GM06990 (cell line): ENCODE data around the gene AGPAT4.

ENCODE experiments used
- DNase-seq: peaks from one replicate; pipeline ENCODE4 v3.0.0-alpha.2; 2011; ENCODE audit not compliant: insufficient read length; ENCODE audit errors: extremely low read depth
- H3K27me3 ChIP-seq: replicated peaks from 2 replicates; pipeline ENCODE4 v1.6.0; 2011; ENCODE audit warnings: low read length; ENCODE audit not compliant: control insufficient read depth, insufficient read depth
- H3K36me3 ChIP-seq: 2 replicates; pipeline ENCODE4 v1.5.1; 2011; ENCODE audit warnings: low read length; ENCODE audit not compliant: control insufficient read depth, insufficient read depth
- H3K4me3 ChIP-seq: replicated peaks from 2 replicates; pipeline ENCODE4 v1.5.1; 2011; ENCODE audit warnings: low read depth, mild to moderate bottlenecking, control low read depth, low read length
- TF ChIP-seq, protein P1 (sequence below): IDR thresholded peaks from 2 replicates; pipeline ENCODE4 v1.5.1; 2011; ENCODE audit warnings: low read length, control low read depth, mild to moderate bottlenecking, inconsistent platforms; ENCODE audit not compliant: insufficient read depth, poor library complexity, severe bottlenecking

Gene AGPAT4

DNA sequence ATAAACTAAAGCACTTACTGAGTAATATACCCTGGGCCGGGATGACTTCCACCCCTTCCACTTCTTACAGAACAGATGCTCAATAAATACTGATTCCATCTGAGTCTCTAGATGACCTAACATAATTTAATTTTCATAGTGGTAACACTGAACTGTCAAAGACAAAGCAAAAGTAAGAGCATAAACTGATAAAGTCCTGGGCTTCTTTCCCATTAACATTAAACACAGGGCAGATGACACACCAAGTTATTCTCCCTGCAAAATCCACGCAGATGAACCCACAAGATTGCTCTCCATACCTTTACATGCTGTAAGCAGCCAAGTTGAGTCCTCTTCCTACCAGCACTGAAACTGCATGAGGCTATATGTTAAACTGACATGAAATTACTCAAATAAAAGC lies 27.1 kb downstream of the AGPAT4 start:
- no peak overlapping the region for H3K4me3 ChIP-seq
- H3K36me3 ChIP-seq, result no peaks in the 10 kb centered on the region
- TF ChIP-seq, protein P1, sequence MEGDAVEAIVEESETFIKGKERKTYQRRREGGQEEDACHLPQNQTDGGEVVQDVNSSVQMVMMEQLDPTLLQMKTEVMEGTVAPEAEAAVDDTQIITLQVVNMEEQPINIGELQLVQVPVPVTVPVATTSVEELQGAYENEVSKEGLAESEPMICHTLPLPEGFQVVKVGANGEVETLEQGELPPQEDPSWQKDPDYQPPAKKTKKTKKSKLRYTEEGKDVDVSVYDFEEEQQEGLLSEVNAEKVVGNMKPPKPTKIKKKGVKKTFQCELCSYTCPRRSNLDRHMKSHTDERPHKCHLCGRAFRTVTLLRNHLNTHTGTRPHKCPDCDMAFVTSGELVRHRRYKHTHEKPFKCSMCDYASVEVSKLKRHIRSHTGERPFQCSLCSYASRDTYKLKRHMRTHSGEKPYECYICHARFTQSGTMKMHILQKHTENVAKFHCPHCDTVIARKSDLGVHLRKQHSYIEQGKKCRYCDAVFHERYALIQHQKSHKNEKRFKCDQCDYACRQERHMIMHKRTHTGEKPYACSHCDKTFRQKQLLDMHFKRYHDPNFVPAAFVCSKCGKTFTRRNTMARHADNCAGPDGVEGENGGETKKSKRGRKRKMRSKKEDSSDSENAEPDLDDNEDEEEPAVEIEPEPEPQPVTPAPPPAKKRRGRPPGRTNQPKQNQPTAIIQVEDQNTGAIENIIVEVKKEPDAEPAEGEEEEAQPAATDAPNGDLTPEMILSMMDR, result no peak
- no peak for DNase-seq
- no peaks in the 10 kb centered on the region for H3K27me3 ChIP-seq

DNA sequence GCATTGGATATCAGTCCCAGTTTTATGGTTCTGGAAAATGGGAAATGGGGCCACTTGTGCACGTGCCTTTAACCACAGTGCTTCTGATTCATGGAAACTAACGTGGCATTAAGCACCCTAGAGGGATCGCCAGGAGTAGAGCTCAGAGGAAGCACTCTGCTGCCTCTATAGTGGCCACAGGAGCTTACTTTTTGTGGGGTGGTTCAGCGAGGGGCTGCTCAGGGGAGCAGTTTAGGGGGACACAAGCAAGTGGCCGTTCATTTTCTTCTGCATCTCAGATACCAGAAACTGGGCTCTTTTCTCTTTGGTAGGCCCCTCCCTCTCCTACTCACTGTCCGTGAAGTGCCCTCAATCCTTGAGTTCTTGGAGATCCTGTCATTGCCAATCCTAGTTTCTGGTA lies 28.5 kb downstream of the AGPAT4 start:
- H3K36me3 ChIP-seq, result no peaks in the 10 kb centered on the region
- no peaks in the 10 kb centered on the region for H3K27me3 ChIP-seq
- no peak overlapping the region for H3K4me3 ChIP-seq
- TF ChIP-seq, protein P1, result no peak
- DNase-seq, result no peak

DNA sequence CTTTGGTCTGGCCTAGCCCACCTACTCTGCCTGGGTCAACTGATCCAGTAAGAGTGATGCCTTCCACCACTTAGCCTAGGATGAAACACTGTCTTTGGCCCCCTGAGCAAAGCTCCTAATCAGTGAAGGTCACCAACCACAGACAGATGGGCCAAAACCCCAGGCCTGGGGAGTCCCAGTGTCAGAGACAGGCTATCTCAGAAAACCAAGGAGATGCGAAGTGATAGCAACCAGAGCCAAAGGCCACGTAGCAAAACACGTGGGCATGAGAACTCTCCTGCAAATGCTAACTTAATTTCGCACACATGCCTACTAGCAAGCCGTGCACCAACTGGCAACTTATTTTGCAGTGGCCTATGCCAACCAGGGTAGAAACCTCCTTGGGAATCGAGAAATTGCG lies 29.1 kb downstream of the AGPAT4 start:
- no peaks in the 10 kb centered on the region for H3K36me3 ChIP-seq
- no peak overlapping the region for H3K4me3 ChIP-seq
- no peak for DNase-seq
- no peaks in the 10 kb centered on the region for H3K27me3 ChIP-seq
- TF ChIP-seq, protein P1, result no peak

DNA sequence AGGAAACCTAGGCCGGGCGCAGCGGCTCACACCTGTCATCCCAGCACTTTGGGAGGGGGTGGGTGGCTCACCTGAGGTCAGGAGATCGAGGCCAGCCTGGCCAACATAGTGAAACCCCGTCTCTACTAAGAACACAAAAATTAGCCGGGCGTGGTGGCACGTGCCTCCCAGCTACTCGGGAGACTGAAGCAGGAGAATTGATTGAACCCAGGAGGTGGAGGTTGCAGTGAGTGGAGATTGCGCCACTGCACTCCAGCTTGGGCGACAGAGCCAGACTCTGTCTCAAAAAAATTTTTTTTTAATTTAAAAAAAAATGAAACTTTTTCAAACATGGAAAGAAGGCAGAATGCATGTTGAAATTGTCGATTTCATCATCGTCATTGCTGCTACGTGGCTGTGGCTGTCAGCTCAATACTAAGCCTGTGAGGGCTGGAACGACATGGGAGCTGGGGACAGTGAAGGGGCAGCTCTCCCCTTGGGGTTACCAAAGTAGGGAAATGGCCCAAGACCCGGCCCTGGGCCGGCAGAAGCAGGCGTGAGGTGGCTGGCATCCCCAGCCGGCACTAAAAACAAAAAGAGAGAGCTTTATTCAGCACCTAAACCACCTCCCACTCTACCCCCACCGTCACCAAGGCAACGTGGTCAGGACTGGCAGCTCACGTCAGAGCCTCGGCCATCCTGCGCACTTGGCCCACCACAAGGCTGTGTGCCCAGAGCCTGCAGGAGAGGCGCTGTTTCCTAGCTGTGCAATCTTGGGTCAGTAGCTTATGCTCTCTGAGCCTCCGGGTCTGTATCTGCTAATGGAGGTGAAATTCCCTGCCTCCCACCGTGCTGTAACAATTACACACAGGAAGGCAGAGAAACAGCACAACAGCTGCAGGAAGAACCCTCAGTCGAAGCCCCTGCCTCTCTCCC lies 30.8 kb downstream of the AGPAT4 start:
- H3K36me3 ChIP-seq, result no peaks in the 10 kb centered on the region
- DNase-seq, result no peak
- no peak overlapping the region for H3K4me3 ChIP-seq
- TF ChIP-seq, protein P1, result no peak
- no peaks in the 10 kb centered on the region for H3K27me3 ChIP-seq

DNA sequence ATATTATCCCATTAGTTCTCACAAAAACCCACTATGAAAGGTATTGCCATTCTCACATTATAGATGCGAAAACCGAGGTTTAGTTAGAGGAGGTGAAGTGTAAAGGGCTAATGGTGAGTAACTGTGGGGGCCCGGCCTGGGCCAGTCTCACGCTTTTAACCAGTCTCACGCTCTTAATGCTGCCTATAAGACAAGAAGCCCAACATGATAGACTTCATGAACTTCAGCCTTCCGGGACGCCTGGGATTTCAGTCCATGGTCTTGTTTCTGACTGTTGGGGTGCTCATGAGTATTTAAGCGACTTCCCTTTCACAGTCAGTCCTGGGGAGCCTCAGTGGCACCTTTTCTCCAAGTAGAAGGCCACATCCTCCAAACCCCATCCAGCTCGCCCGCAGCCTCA lies 31.7 kb downstream of the AGPAT4 start:
- H3K36me3 ChIP-seq, result no peaks in the 10 kb centered on the region
- H3K27me3 ChIP-seq, result no peaks in the 10 kb centered on the region
- DNase-seq, result no peak
- H3K4me3 ChIP-seq, result no peak overlapping the region
- TF ChIP-seq, protein P1, result no peak

DNA sequence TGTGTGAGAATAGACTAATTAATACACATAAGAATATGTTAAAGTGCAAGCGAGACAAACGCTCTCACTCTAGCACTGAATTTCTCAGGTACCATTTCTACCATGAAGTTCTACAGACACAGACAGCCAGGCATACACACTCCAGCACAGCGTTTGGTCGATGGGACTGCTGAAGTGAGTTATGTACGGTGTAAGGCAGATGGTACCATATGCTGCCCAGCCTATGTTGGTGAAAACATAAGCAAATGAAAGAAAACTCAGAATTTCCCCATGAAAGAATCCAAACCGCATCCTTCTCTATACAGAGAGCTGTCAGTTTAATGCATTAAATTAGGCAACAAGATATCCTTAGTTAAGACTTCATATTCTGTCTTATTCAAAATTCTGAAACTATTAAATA lies 34.9 kb downstream of the AGPAT4 start:
- TF ChIP-seq, protein P1, result no peak
- no peak for DNase-seq
- Histone ChIP-seq H3K36me3 (no peaks in the 10 kb centered on the region), H3K4me3 (no peak overlapping the region), H3K27me3 (no peaks in the 10 kb centered on the region)
